ENCODE data around the gene KIF22.

GRCh38 chr16:29818082-29818481, 27.5 kb downstream of the KIF22 start:
- TF ChIP-seq POLR2AphosphoS5 (IDR thresholded peaks at IDR 0.05): no peak
- TF ChIP-seq CTCF (IDR thresholded peaks at IDR 0.05): no peak

Measured in prostate gland (tissue), 2 donors.